HG03025 (cell line): Measurements from ENCODE around the gene RCBTB2.

Source experiments
- ATAC-seq: cut with Tn5 transposase; IDR thresholded peaks from one replicate; pipeline ENCODE4 v1.9.1; 2021; ENCODE audit warnings: mild to moderate bottlenecking, moderate library complexity; ENCODE audit not compliant: unreplicated experiment, low FRiP score

The RCBTB2 gene

GRCh38 chr13:48496271-48497161 lies 36.4 kb downstream of the RCBTB2 start:
- ATAC-seq: no peak

DNA sequence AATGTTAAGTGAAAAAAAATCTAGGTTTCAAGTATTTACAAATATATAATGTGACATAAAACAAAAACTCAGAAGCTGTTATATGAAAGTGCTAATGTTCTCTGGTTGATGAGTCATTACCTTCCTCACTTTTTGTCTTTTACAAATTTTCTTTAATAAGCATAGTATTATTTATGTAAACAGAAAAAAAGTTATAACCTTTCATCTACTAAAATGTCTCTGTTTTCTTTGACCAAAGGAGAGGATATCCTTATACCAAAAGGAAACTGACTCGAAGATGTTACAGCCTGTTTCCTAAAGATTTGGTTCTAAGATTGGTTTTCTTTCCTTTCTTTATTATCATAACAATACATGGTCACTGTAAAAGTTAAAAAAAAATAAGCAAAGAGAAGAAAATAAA lies 38.0 kb downstream of the RCBTB2 start:
- ATAC-seq: no peak

DNA sequence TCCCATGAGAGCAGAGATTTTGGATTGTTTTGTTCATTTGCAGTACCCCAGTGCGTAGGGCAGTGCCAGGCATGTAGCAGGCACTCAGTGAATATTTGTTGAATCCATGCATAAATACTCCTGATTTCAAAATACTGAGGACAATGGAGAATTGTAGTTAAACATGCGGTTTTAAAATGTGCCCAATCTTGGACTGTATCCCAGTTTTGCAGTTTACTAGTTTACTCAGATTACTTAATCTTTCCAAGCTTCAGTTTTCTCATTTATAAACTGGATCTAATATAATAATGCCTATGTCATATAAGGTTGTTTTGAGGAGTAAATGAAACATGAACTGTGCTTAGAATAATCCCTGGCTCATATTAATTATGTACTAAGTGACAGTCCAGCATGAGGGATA lies 39.0 kb downstream of the RCBTB2 start:
- ATAC-seq: no peak

GRCh38 chr13:48493066-48493765 lies 39.7 kb downstream of the RCBTB2 start:
- ATAC-seq: no peak

DNA sequence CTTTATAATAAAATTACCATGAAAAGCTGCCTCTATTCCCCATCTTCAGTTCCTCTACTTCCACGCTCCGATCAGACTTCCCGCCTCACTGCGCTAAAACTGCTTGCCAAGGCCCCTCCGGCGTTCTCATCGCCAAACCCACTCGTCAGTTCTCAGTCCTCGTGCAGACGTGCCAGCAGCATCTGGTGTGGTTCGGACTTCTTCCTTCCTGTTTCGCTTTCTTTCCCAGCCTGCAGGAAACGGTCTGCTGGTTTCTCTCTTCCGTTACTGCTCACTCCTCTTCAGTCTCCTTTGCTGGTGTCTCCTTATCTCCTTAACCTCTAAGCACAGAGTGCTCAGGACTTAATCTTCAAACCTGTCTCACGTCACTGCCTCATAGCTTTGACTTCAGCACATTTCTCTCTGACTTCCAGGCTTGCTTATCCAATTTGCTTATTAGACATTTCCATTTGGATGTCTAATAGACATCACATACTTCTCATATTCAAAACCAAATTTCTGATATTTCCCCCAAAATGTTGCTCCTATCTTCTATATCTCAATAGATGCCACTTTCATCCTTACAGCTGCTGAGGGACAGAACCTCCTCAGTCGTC lies 40.3 kb downstream of the RCBTB2 start:
- peak; percentile 65 for ATAC-seq

DNA sequence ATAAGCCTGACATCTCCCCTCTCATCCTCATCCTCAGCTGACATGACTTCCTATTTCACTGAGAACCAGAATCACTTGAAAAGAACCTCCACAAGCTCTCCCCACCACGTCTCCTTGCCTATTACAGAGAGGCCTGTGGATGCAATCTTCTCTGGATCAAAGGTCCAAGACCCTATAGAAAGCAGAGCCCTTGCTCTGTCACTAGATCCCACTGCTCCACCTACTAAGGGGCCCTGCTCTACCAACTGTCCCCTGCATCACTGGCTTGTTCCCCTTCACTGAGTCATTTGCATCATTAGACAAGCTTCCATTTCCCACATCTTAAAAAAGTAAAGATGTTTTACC lies 40.8 kb downstream of the RCBTB2 start:
- ATAC-seq: peak; percentile 38

GRCh38 chr13:48491423-48492095 lies 41.3 kb downstream of the RCBTB2 start:
- no peak for ATAC-seq

DNA sequence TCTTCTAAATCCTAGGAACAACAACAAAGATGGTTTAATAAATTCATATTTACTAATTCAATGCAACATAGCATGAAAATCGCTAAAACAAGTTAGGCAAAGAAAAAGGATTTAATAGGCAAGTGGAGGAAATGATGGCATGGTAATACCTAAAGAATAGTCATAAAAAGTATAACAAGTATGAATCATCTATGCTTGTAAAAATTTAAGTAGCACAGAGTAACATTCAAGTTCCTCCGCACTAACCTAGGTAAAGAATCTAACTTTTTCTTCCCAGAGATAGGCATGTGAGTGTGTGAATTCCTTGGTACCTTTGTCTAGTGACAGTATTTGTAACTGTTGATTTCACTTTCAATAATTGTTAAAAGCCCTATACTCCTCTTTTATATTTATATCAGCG lies 42.6 kb downstream of the RCBTB2 start:
- no peak for ATAC-seq

DNA sequence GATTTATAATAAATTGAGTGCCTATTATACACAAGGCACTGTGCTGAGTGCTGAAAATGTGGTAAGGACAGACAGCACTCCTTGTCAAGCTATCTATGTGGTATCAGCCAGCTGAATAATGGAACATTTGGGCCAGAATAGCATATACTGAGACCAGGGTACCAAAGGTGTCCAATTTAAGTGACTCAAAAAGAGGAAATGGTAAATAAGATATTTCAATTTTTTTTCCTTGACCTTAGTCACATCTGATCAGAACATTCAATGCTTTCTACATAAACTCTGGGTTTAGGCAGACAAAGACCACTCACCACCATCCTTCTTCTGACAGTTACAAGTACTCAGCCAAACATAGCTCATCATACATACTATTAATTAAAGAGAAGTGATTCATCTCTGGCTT lies 43.2 kb downstream of the RCBTB2 start:
- ATAC-seq: no peak

GRCh38 chr13:48488995-48489394 lies 43.9 kb downstream of the RCBTB2 start:
- no peak for ATAC-seq

GRCh38 chr13:48487968-48488367 lies 44.9 kb downstream of the RCBTB2 start:
- ATAC-seq: no peak

DNA sequence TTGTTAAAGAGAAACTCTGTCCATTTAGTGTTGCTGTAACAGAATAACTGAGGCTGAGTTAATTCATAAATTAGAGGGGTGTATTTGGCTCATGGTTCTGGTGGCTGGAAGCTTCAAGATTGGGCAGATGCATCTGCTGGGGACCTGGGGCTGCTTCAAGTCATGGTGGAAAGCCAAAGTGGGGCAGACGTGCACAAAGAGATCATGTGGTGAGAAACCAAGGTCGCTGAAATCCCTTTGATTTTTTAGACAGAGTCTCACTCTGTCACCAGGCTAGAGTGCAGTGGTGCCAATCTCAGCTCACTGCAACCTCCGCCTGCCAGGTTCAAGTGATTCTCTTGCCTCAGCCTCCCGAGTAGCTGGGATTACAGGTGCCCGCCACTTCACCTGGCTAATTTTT lies 46.0 kb downstream of the RCBTB2 start:
- no peak for ATAC-seq

DNA sequence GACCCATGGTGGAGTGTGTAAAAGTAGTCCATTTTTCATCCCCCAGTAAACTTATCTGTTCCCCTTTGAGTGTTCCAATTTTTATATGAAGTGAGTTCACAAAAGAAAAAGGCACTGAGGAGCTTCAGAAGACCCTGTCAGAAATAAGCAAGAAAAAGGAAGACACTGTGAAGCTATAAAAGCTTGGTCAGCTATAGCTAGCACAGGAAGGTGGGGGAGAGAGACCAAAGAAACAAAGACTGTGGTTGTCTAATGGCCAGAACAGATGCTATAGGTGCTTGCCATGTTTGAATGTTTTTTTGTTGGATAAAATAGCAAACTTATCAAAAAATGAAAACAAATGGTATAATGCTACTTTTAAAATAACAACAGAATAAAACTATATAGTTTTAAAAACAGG lies 46.5 kb downstream of the RCBTB2 start:
- no peak for ATAC-seq

DNA sequence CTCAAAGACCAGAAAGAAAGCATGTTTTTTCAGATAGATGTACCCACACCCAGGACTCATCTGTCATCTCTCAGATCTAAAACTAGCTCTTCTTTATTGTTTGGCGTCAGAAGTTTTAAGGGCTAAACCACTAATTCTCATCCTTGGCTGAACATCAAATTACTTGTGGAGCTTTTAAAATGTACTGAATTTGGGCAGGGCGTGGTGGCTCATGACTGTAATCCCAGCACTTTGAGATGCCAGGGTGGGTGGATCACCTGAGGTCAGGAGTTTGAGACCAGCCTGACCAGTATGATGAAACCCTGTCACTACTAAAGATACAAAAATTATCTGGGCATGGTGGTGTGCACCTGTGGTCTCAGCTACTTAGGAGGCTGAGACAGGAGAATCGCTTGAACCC lies 47.4 kb downstream of the RCBTB2 start:
- ATAC-seq: no peak

- no peak for ATAC-seq
These were observed 49.3 kb downstream of the RCBTB2 start for GRCh38 chr13:48483575-48483974.

DNA sequence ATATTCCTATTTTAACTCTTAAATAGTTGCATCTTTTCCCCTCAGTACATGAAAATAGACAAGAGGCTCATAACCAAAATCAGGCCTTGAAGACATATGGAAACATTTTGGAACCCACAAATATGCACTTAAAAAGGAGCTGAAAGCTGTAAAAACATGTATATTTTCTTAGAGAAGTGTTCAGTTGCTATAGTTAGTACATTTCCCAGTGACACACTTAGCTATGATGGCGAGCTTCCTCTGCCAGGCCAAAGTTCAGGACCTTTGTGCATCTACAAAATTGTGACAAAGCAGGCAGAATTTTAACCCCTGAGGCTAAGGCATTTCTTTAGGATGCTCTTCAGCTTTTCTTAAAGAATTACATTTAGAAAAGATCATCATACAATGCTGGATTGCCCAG lies 54.5 kb downstream of the RCBTB2 start:
- no peak for ATAC-seq

- no peak for ATAC-seq
These were observed 55.6 kb downstream of the RCBTB2 start for GRCh38 chr13:48477191-48477855.

- ATAC-seq: no peak
These were observed 56.2 kb downstream of the RCBTB2 start for GRCh38 chr13:48476686-48477085.

GRCh38 chr13:48476215-48476614 lies 56.7 kb downstream of the RCBTB2 start:
- no peak for ATAC-seq

DNA sequence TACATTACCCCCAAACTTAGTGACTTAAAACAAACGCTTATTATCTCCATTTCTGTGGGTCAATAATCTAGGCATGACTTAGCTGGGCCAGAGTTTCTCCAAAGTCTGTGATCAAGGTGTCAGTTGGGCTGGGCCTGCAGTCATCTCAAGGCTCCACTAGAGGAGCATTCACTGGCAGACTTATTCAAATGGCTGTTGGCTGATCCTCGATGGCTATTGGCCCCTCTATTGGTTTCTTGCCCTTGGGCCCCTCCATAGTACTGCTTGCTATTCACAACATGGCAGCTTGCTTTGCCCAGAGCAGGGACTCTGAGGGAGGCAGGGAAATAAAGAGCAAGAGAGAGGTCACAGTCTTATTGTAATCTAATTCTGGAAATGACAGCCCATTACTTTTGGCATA lies 57.6 kb downstream of the RCBTB2 start:
- no peak for ATAC-seq
